NCI-H128 (cell line): ENCODE data around the gene SESTD1.

Experiments
- DNase-seq: peaks from one replicate; lab custom pipeline; 2025; ENCODE audit not compliant: unreplicated experiment; lab: John Stamatoyannopoulos, UW

Gene SESTD1

DNA sequence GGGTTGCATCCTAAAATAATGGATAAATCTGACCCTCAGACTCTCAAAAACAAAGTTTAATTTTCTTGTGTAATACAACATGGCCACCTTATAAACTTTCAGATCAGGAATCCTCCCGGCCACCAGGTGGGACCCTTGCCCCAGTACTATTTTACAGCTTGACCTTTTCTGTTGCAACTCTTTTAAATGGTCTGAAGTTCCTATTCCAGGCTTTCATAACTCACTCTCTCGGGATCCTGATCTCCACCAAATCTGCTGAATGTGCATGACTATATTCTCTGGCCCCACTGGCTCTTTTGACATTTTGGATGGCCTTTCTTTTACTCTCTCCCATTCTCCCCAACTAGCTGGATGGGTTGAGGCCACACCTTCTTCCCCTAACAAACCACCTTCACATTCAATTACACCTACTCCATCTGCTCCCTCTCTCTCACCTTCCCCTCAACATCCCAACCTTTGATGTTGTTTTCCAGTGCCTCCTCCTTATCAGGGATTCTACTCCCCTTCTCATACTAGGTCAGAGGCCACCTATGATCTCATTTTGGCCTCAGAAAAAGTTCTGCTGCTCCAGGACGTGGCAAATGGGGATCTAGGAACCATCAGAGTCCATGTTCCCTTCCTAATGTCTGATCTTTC, 70.8 kb downstream of the SESTD1 start:
- no peak for DNase-seq

DNA sequence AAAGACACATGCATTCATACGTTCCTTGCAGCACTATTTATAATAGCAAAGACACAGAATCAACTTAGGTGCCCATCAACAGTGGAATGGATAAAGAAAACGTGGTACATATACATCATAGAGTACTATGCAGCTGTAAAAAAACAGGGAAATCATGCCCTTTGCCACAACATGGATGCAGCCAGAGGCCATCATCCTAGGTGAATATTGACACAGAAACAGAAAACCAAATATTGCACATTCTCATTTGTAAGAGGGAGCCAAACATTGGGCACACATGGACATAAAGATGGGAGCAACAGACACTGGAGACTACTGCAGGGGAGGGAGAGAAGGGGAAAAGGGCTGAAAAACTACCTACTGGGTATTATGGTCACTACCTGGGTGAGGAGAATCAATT, 73.5 kb downstream of the SESTD1 start:
- DNase-seq: no peak

DNA sequence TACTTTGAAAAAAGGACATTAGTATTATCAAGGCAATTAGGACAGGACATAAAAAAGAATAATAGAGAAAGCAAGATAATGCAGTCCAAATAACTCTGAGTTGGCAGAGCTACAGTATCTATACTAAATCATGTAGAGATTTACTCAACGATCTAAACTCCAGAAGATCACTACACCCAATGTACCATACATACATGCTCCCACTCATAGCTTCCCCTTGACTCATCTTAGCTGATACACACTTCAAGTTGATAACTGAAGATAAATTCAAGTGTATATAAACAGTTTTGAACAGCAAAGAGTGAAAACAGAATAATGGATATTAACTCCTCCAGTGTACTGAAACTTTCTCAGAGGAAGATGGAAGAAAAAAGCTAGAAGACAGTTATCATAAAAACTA, 78.5 kb downstream of the SESTD1 start:
- DNase-seq: no peak

DNA sequence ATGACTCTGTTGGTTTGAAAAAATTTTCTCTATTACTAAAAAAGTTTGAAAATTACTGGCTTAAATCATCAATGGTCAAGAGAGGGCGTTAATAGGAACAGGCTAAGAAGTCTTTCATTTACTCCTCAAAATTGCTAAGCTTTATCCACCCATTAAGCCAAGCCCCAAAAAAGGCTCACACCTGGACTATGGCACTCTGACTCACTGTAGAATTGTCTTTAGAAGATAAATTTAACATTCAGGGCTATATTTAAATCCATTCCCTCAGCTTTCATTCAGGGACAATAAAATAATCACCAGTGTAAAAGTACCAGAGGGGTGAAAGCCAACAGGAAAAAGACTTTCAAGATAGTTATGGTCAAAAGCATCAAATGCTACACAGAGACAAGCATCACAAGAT, 80.0 kb downstream of the SESTD1 start:
- no peak for DNase-seq

DNA sequence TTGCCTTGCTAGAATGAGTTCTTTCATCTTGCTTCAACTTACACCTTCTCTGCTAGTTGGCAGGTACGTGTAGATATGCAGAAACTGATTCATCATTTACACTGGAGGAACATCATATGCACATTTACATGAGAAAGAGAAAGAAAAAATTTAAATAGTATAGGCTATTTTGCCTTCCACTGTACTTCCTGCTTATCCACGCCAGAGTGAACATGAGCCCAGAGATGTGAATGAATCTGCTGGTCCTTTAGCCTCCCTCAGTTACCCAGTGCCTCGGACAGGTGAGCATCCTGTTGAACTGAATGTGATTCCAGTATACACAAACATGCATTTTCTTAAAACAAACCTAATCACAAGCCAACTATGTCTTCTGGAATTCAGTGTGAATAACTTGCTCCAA, 83.6 kb downstream of the SESTD1 start:
- DNase-seq: no peak

DNA sequence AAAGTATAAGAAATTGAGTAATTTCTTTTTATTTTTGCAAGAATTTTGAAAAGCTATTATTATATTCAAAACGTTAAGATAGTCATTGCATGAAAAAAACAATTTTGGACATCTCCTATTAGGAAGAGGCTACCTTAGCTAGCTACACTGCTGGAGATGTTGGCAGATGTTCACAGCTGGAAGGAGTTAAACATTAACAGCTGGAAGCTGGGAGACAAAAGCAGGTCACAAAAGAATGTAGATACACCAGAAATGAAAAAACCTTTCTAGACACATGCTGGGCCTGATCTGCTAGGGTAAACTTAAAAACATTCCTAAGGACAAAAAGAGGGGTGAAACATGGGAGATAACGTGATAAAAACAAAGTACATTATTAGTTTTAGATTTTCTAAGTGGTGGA, 84.4 kb downstream of the SESTD1 start:
- DNase-seq: no peak

DNA sequence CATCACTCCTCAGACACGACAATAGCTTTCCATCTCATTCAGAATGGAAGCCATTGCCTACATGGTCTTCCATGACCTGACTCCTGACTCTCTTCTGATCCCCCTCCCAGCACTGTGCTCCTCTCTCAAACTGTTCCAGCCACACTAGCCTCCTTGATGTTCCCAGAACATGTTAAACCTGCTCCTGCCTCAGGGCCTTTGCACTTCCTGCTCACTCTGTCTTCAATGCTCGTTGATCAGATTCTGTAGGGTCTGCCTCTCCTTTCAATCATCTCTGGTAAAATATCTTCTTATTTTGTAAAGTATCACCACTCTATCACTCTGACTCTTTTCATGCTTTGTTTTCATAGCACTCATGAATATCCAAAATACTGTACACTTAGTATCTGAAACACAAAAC, 84.9 kb downstream of the SESTD1 start:
- DNase-seq: no peak

DNA sequence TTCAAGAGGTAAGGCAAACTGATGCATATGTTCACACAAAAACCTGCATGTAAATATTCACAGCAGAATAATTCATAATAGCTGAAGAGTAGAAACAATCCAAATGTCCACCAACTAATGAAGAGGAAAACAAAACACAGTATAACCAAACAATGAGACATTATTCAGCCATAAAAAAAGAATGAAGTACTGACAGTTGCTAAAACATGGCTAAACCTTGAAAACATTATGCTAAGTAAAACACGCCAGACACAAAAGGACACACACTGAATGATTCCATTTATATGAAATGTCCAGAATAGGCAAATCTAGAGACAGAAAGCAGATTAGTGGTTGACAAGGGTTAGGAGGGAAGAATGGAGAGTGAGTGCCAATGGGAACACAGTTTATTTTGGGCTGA, 86.9 kb downstream of the SESTD1 start:
- DNase-seq: no peak

DNA sequence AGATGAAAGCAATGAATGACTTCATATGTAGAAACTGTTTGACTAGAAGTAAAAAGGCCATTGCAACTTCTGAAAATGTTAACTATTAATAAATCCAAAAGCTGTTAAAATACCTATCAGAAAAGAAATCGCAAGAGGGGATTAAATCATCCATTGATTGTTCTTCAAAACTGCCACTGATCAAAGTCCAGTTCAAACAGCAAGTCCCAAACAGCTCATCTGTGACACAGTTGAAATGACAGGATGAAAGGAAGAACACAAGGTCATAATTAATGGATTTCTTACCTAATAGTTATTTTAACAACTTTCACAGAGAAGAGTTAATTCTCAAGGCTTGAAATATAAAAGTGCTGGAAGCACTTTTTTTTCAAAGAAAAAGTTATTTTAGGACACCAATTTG, 90.4 kb downstream of the SESTD1 start:
- no peak for DNase-seq

DNA sequence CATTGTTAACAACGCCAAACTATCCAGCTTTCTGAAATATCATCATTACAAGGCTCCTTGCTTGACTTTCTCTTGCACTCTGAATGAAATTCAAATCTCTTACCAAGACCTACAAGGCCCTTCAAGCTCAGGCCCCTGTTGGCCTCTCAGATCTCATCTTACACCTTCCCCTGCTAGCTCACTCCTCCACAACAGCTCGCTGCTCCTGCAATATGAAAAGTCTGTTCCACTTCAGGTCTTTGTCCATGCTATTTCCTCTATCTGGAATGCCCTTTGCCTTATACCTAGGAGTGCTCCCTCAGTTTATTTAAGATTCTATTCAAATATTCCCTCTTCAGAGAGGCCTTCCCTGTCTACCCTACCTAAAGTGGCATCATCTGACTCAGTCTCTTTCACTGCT, 91.7 kb downstream of the SESTD1 start:
- no peak for DNase-seq

DNA sequence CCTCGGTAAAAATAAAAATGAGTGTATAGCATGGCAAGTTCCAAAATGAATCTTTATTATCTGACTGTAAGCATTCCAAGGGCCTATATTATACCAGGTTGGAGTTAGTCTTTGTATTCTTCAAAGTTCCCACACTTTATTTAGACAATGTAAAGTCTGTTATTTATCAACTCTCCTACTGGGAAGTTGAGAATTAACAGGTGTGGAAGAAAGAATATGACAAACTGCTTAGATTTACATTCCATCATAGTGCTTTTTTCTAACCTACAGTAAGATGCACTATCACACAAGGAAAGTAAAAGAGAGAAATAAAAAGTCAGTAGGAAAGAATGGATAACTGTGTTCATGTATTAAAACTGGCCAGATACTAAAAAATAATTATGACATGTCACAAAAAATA, 93.3 kb downstream of the SESTD1 start:
- DNase-seq: no peak

DNA sequence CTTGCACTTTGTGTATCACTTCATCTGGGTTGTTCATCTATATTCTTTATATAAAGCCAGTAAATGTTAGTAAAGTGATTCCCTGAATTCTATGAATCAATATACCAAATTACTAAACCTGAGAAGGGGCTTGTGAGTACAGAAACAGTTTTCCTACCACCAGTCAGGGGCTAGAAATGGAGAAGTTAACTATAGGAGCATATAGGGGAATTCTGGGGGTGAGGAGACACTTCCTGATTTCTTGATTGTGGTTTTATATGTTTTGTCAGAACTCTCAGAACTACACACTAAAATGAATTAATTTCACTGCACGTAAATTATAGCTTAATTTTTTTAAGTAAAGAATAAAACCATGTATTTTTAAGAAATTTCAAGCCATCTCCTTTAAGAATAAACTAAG, 93.7 kb downstream of the SESTD1 start:
- no peak for DNase-seq

DNA sequence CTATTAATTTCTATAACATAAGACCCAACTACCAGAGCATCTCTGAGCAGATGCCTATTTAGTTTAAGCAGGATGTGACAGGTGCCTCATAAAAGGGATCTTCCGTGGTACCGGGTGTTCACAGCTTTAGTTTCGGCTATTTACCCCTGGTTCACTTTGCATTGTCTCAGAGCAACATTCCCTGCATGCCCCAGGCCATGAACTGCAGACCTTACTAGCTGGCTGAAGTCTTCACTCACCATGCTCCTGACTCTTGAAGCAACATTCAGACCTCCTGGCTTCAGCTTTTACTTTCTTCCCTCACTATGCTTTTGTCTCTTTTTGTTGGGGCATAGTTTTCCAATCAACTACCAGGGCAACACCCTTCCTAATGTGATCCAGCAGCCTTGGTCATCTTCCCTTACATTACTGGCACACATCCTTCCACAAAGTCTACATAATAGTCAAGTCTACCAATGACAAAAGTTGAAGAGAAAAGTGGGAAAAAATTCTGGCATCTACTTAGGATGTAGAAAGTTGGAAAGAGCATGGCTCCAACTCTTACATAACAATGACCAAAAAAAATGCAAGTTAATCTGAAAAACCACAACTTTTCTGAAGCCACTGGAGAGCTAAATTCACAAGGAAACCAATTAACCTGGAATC, 99.2 kb downstream of the SESTD1 start:
- DNase-seq: no peak

DNA sequence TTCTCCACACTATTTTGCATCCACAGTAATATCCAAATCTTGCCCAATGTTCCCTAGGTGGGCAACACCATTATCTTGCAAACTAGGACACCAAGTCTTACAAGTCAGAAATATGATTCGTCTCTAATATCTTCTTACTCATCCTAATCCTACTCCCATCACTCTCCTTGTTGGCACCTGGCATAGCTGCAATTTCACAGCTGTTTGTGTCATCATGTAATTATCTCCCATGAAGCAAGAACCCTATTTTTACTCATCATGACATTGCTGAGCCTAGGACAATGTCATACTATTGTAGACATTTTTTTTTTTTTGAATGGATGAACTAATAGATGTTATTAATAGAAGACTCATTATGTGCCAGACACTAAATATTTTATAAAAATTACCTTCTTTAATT, 123.4 kb downstream of the SESTD1 start:
- DNase-seq: no peak

DNA sequence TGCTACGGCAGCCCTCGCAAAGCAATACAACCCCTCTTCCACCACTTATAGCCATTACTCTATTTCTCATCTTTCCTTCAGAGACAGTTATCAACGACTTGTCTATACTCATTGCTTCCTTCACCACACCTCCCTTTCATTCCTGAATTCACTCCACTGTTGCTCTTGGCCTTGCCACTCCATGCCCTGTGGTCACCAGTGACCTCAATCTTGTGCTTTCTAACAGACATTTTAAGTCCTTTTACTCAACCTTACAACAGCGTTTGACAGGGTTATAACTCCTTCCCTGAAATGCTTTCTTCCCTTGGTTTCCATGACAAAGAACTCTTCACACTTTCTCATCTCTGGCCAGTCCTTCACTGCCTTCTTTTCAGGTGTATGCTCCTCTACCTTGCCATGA, 124.1 kb downstream of the SESTD1 start:
- DNase-seq: no peak

DNA sequence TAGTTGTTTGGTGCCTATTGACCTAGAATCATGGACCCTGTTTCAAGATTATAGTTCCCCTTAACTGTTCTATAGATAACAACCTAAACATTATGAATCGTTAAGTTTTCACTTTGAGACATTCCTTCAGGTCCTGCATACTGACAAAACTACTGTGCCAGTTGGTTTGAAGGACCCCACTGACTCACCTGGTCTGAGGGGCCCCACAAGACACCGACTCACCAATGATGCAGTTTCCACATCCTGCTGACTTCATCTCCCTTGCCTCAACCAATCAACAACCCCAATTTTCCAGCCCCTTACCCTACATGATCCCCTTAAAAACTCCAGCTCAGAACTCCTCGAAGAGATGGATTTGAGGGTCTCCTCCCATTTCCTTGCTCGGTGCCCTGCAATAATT, 125.1 kb downstream of the SESTD1 start:
- no peak for DNase-seq

DNA sequence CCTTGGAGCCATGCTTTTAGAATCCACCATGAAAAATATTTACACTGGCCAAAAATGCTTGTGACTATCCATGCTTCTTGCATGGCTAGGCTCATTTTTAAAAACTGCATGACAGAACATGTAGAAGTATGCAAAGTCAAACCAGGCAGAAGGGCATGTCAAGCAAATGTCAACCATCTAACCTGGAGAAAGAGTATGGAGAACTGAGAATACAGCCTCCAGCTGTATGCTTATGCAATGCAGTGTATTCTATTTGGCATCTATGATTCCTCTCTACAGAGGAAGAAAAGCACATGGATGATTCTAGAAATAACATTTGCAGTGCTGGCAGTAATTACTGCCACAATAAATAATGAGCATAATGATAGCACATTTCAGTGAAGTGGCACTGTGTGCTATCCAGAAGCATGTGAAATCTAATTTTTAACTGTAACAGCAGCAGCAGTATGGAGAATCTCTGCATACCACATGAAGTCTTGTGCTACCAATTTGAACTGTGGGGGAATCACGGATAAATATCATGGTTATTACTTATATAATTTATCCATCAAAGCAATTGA, 127.4 kb downstream of the SESTD1 start:
- DNase-seq: no peak

DNA sequence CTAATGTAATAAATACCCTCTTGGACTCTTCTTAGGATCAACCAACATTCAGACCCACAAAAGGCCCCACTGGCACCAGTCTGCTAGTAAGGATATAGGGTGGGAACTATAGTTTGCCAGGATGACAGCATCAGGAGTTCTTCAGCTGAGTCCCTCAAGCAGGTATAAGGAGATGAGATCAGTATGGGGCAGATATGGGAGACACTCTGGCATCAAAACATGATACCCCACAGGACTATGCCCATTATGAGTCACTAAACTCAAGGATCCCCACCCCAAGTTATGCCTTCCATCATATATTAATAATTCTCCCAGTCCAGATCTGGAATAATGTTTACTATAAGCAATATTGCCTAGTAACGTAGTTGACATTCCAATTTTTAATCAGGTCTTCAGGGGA, 131.6 kb downstream of the SESTD1 start:
- DNase-seq: no peak

DNA sequence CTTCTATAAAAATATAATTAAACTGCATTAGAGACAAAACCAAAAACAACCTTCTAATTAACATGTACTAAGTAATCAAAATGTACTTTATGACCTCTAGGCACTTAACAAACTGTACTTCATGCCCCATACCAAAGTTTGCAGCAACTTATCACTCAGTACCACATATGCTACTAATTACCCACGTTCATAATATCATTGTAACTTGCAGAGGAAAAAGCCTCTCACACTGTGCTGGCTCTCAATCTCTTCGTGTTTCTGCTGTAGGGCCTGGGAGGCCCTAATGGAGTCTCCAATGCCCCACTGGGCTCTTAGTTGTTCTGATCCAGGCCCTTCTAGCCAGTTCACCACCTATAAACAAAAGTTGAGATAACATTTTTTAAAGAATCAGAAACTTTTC, 132.6 kb downstream of the SESTD1 start:
- DNase-seq: no peak

DNA sequence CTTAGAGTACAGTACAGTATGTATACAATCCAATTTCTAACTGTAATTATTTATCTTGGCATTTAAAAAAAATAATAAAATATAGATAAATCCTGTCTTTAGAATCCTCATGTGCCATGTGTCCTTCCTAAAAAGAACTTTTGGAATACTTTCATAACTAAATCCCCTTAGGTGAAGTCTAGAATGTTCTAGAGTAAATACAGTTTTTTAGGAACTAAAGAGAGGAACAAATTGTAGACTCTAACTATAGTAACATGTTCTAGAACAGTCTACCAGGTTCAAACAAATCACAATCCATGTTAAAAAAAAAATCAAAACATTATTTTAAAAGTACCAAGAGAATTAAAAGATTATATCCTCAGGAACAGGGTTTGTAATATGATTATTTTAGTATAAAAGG, 134.1 kb downstream of the SESTD1 start:
- no peak for DNase-seq

DNA sequence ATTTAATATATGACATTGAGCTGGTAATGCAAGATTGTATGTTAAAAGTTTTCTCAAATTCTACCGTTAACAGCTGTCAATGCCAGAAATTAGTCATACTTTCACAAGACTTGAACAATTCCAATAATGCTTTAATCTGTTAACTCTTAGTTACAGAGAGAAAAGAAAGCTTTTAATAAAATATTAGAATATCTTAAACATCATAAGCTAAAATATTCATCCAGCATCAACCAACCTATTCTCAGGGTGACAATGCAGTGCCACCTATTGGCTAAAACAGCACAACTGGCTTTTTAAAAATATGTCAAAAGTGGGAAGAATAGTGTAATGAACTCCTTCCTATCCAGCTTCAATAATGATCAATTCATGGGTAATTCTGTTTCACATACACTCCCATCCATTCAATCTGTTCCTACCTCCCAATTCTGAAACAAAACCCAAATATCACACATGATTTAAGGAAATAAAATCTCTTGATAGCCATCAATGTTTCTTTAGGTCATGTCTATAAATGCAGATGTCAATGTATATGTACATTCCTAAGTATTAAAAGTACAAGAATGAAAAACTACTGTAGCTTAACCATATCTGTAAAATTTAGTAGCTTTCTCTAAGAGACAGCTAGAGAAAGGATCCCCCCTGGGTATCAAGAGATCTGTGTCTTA, 134.9 kb downstream of the SESTD1 start:
- no peak for DNase-seq

DNA sequence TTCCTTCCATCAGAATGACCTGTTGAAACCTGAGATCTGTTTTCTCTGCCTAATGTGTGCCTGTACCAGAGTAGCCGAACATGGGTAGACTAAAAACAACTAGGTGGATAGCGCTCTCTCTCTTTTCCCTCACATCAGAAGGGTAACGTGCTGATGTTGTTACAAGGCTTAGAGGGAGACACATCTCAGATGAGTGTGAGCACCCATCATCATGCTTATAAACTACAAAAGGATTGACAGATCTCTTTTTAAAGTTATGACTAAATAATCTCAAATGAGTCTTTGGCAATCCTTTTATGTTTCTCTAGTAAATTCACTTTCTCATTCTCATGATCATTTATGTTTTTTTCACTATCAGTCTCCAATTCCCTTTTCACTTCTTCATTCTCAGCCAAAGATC, 139.2 kb downstream of the SESTD1 start:
- DNase-seq: no peak
